ENCODE data around the gene CA10. TPM values are rescaled to one million over a fixed set of nuclear protein-coding genes. Genes with fewer than 3 reads are reported as not detected.

Gene CA10
- total and polyA plus RNA-seq, 2 of the 4 experiments (the other 2 are of a cell fraction): not detected

GRCh38 chr17:51676691-51677487, 481.6 kb downstream of the CA10 start:
- intact Hi-C loops (cut with micrococcal nuclease) (no loop called here), dilution Hi-C loops (cut with HindIII; ENCODE audit: low sequenced_read_pairs, unreplicated experiment) (no loop called here), in situ Hi-C loops (cut with MboI; ENCODE audit: low sequenced_read_pairs) (no loop called here)
- Histone ChIP-seq H2AK9ac (replicated peaks; ENCODE audit: low read depth, low read length, poor library complexity) (no peak overlapping the region), H3K4ac (ENCODE audit: low read depth, low read length) (no peak overlapping the region), H2BK15ac (ENCODE audit: low read depth, low read length) (no peak overlapping the region), H2BK20ac (ENCODE audit: low read depth, low read length) (no peak overlapping the region), H3K9me3 (ENCODE audit: control insufficient read depth, insufficient read depth, low read length) (peaks cover 21% of the 10 kb centered on the region), H3K4me2 (ENCODE audit: low read depth, low read length) (no peak overlapping the region), H3K9ac (ENCODE audit: low read depth, low read length) (no peak overlapping the region), H3K4me1 (ENCODE audit: control insufficient read depth, insufficient read depth, low read length) (no peaks in the 10 kb centered on the region), H4K20me1 (ENCODE audit: insufficient read depth, low read length) (no peaks in the 10 kb centered on the region), H3K27ac (ENCODE audit: insufficient read depth, low read length) (no peak overlapping the region), H3K14ac (replicated peaks; ENCODE audit: low read depth, low read length) (no peak overlapping the region), H2AFZ (replicated peaks; ENCODE audit: low read length, poor library complexity) (no peak overlapping the region), H3K9me1 (ENCODE audit: insufficient read depth, low read length) (no peaks in the 10 kb centered on the region), H2AK5ac (ENCODE audit: low read depth, low read length) (no peak overlapping the region), H2BK5ac (ENCODE audit: low read depth, low read length, poor library complexity, severe bottlenecking) (no peak overlapping the region), H3K27me3 (ENCODE audit: control insufficient read depth, insufficient read depth, low read length) (no peaks in the 10 kb centered on the region), H3K56ac (ENCODE audit: extremely low read depth, insufficient read depth, low read length) (no peak overlapping the region), H3K79me1 (ENCODE audit: low read depth in 1 of 2, low read length in 2 of 2) (no peaks in the 10 kb centered on the region), H4K8ac (ENCODE audit: low read depth in 2 of 2, low read length in 2 of 2) (no peak overlapping the region), H2BK120ac (ENCODE audit: low read depth, low read length) (no peak overlapping the region), H4K91ac (ENCODE audit: insufficient read depth, low read depth, low read length) (no peak overlapping the region), H3K23ac (ENCODE audit: low read depth, low read length) (no peak overlapping the region), H3K4me3 (ENCODE audit: insufficient read depth, low read depth, low read length) (no peak overlapping the region), H3K18ac (ENCODE audit: low read depth, low read length) (no peak overlapping the region), H3K36me3 (ENCODE audit: control insufficient read depth, insufficient read depth, low read length) (no peaks in the 10 kb centered on the region), H4K5ac (ENCODE audit: low read depth, low read length) (no peak overlapping the region)
- DNase-seq (no peak), ATAC-seq (ENCODE audit: low read depth) (no peak)
- TF ChIP-seq, protein P1, sequence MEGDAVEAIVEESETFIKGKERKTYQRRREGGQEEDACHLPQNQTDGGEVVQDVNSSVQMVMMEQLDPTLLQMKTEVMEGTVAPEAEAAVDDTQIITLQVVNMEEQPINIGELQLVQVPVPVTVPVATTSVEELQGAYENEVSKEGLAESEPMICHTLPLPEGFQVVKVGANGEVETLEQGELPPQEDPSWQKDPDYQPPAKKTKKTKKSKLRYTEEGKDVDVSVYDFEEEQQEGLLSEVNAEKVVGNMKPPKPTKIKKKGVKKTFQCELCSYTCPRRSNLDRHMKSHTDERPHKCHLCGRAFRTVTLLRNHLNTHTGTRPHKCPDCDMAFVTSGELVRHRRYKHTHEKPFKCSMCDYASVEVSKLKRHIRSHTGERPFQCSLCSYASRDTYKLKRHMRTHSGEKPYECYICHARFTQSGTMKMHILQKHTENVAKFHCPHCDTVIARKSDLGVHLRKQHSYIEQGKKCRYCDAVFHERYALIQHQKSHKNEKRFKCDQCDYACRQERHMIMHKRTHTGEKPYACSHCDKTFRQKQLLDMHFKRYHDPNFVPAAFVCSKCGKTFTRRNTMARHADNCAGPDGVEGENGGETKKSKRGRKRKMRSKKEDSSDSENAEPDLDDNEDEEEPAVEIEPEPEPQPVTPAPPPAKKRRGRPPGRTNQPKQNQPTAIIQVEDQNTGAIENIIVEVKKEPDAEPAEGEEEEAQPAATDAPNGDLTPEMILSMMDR (conservative IDR thresholded peaks at IDR 0.05; ENCODE audit: low read depth, low read length): no peak
- TF ChIP-seq NFE2L2 (IDR thresholded peaks at IDR 0.05; ENCODE audit: low read depth, low read length): no peak
- no peak for TF ChIP-seq MAFK (IDR thresholded peaks at IDR 0.05; ENCODE audit: low read depth, low read length)
- TF ChIP-seq RAD21 (IDR thresholded peaks at IDR 0.05; ENCODE audit: low read length): no peak
- no peak for TF ChIP-seq RCOR1 (IDR thresholded peaks at IDR 0.05; ENCODE audit: insufficient replicate concordance, low read length)
- TF ChIP-seq CHD1 (IDR thresholded peaks at IDR 0.05; ENCODE audit: low read depth, low read length): no peak
- no peak for TF ChIP-seq POLR2A (IDR thresholded peaks at IDR 0.05; ENCODE audit: low read depth, low read length)
- TF ChIP-seq MAZ (IDR thresholded peaks at IDR 0.05; ENCODE audit: borderline replicate concordance, low read depth, low read length): no peak
- no peak for TF ChIP-seq FOS (IDR thresholded peaks at IDR 0.05; ENCODE audit: low read depth, low read length)
- TF ChIP-seq SMC3 (IDR thresholded peaks at IDR 0.05; ENCODE audit: low read depth, low read length): no peak
- no peak for TF ChIP-seq CEBPB (IDR thresholded peaks at IDR 0.05; ENCODE audit: low read depth, low read length)
- no peak for TF ChIP-seq MXI1 (IDR thresholded peaks at IDR 0.05; ENCODE audit: borderline replicate concordance, low read depth, low read length)
- TF ChIP-seq RFX5 (IDR thresholded peaks at IDR 0.05; ENCODE audit: low read depth, low read length): no peak
- TF ChIP-seq BHLHE40 (IDR thresholded peaks at IDR 0.05; ENCODE audit: low read depth, low read length): no peak
- TF ChIP-seq, protein P2, sequence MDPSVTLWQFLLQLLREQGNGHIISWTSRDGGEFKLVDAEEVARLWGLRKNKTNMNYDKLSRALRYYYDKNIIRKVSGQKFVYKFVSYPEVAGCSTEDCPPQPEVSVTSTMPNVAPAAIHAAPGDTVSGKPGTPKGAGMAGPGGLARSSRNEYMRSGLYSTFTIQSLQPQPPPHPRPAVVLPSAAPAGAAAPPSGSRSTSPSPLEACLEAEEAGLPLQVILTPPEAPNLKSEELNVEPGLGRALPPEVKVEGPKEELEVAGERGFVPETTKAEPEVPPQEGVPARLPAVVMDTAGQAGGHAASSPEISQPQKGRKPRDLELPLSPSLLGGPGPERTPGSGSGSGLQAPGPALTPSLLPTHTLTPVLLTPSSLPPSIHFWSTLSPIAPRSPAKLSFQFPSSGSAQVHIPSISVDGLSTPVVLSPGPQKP (IDR thresholded peaks at IDR 0.05; ENCODE audit: borderline replicate concordance, low read depth, low read length): no peak
- ChIA-PET CTCF (no interaction called here), POLR2A (ENCODE audit: unreplicated experiment) (no interaction called here)
- BruUV-seq (replicated peaks): no TSS peak
- WGBS, 2 experiments (ENCODE audit: extremely low coverage in 2 of 2, insufficient read length in 1 of 2): 60% methylated on average over 1 of the region's 5 CpGs; no CpG with 5 or more reads in 1 of the 2 experiments
